OCI-LY3 (cell line): Measurements from ENCODE around the gene ATRN.

Experiments used
- H2AFZ ChIP-seq: fragments of 200-600, 300-600 bp; shearing (Covaris generic); 2 replicates; pipeline ENCODE4 v1.6.0; 2014; ENCODE audit warnings: antibody characterized with exemption, low read depth, low read length
- H3K27ac ChIP-seq: fragments of 200-600, 300-600 bp; sonication (generic); 2 replicates; pipeline ENCODE4 v1.5.1; 2014; ENCODE audit warnings: mild to moderate bottlenecking, low read length, moderate library complexity, mixed read lengths
- H3K27me3 ChIP-seq: fragments of 200-600, 300-600 bp; sonication (generic); 2 replicates; pipeline ENCODE4 v1.6.1; 2014; ENCODE audit warnings: low read depth, low read length, mixed read lengths
- H3K36me3 ChIP-seq: fragments of 200-600, 300-600 bp; sonication (generic); replicated peaks from 2 replicates; pipeline ENCODE3; 2014; ENCODE audit warnings: low read depth, low read length, mixed read lengths
- H3K4me1 ChIP-seq: fragments of 300-600, 200-600 bp; sonication (generic); 2 replicates; pipeline ENCODE4 v1.6.1; 2014; ENCODE audit warnings: low read length, mixed read lengths
- H3K4me2 ChIP-seq: fragments of 200-600, 300-600 bp; sonication (generic); 2 replicates; pipeline ENCODE4 v1.6.1; 2014; ENCODE audit warnings: low read length, mixed read lengths
- H3K4me3 ChIP-seq: fragments of 300-600, 200-600 bp; sonication (generic); 2 replicates; pipeline ENCODE4 v1.5.1; 2014; ENCODE audit warnings: antibody characterized with exemption, mild to moderate bottlenecking, low read length, moderate library complexity
- H3K79me2 ChIP-seq: fragments of 300-600, 200-600 bp; shearing (Covaris generic); 2 replicates; pipeline ENCODE4 v1.6.1; 2014; ENCODE audit warnings: mild to moderate bottlenecking, low read length, mixed read lengths
- H3K9ac ChIP-seq: fragments of 300-600, 200-600 bp; shearing (Covaris generic); 2 replicates; pipeline ENCODE4 v1.6.0; 2014; ENCODE audit warnings: mild to moderate bottlenecking, low read length, moderate library complexity
- H3K9me3 ChIP-seq: fragments of 200-600, 300-600 bp; shearing (Covaris generic); 2 replicates; pipeline ENCODE4 v1.6.1; 2014; ENCODE audit warnings: low read length, mixed read lengths; ENCODE audit not compliant: insufficient read depth
- H4K20me1 ChIP-seq: fragments of 200-600, 300-600 bp; sonication (generic); 2 replicates; pipeline ENCODE4 v1.6.1; 2016; ENCODE audit warnings: low read length, mixed read lengths; ENCODE audit not compliant: insufficient read depth
- CTCF ChIP-seq: fragments of 200-600, 300-600 bp; sonication (generic); IDR thresholded peaks from 2 replicates; pipeline ENCODE4 v1.5.1; 2014; ENCODE audit warnings: antibody characterized with exemption, low read length, low read depth
- EZH2phosphoT487 ChIP-seq: fragments of 200-600 bp; shearing (Covaris generic); IDR thresholded peaks from 2 replicates; pipeline ENCODE4 v1.6.1; 2018; ENCODE audit warnings: antibody characterized with exemption, mixed run types, low read depth

The ATRN gene

GRCh38 chr20:3686867-3687321, 216.1 kb downstream of the ATRN start:
- Histone ChIP-seq H3K27me3 (0 out of 2 replicates have a peak, but pooled peaks cover 3% of the 10 kb centered on the region), H3K4me2 (no peak overlapping the region), H3K27ac (no peak overlapping the region), H3K9ac (no peak overlapping the region), H3K9me3 (no peaks in the 10 kb centered on the region), H3K79me2 (no peaks in the 10 kb centered on the region), H2AFZ (no peak overlapping the region), H3K36me3 (no peaks in the 10 kb centered on the region), H3K4me1 (peaks cover 3% of the 10 kb centered on the region; the same call in 1 of the 2 replicates), H4K20me1 (no peaks in the 10 kb centered on the region), H3K4me3 (no peak overlapping the region)
- TF ChIP-seq EZH2phosphoT487, result no peak
- TF ChIP-seq CTCF, result no peak

GRCh38 chr20:3687655-3688054, 216.8 kb downstream of the ATRN start:
- no peaks in the 10 kb centered on the region for H3K36me3 ChIP-seq
- H3K4me1 ChIP-seq, result peaks cover 3% of the 10 kb centered on the region; the same call in 1 of the 2 replicates
- no peak overlapping the region for H3K4me2 ChIP-seq
- TF ChIP-seq CTCF (no peak), EZH2phosphoT487 (no peak)
- no peaks in the 10 kb centered on the region for H4K20me1 ChIP-seq
- H3K27ac ChIP-seq, result no peak overlapping the region
- H3K9ac ChIP-seq, result no peak overlapping the region
- H3K9me3 ChIP-seq, result no peaks in the 10 kb centered on the region
- no peak overlapping the region for H2AFZ ChIP-seq
- no peak overlapping the region for H3K4me3 ChIP-seq
- H3K27me3 ChIP-seq, result 0 out of 2 replicates have a peak, but pooled peaks cover 3% of the 10 kb centered on the region
- no peaks in the 10 kb centered on the region for H3K79me2 ChIP-seq

GRCh38 chr20:3689978-3690377, 219.2 kb downstream of the ATRN start:
- Histone ChIP-seq H3K27me3 (no peaks in the 10 kb centered on the region), H3K9ac (no peak overlapping the region), H3K4me2 (no peak overlapping the region), H3K9me3 (no peaks in the 10 kb centered on the region), H3K27ac (no peak overlapping the region), H3K4me1 (peaks cover 3% of the 10 kb centered on the region; the same call in 1 of the 2 replicates), H3K79me2 (no peaks in the 10 kb centered on the region), H3K36me3 (no peaks in the 10 kb centered on the region), H3K4me3 (no peak overlapping the region), H2AFZ (no peak overlapping the region), H4K20me1 (no peaks in the 10 kb centered on the region)
- TF ChIP-seq CTCF (no peak), EZH2phosphoT487 (no peak)

GRCh38 chr20:3690413-3690812, 219.6 kb downstream of the ATRN start:
- Histone ChIP-seq H3K9me3 (no peaks in the 10 kb centered on the region), H3K36me3 (no peaks in the 10 kb centered on the region), H3K9ac (no peak overlapping the region), H3K4me1 (peaks cover 3% of the 10 kb centered on the region; the same call in 1 of the 2 replicates), H2AFZ (no peak overlapping the region), H3K79me2 (no peaks in the 10 kb centered on the region), H3K27ac (no peak overlapping the region), H3K4me2 (no peak overlapping the region), H3K27me3 (no peaks in the 10 kb centered on the region), H4K20me1 (no peaks in the 10 kb centered on the region), H3K4me3 (no peak overlapping the region)
- no peak for TF ChIP-seq EZH2phosphoT487
- TF ChIP-seq CTCF, result no peak
